ENCODE results near the gene BBS10. TPM values are rescaled to one million over a fixed set of nuclear protein-coding genes. Genes with fewer than 3 reads are reported as not detected.

The BBS10 gene
- total RNA-seq, 6 experiments from 2014 or later, result 3.6 to 6.2 (median 5.3) TPM

- TF ChIP-seq POLR2A (IDR thresholded peaks at IDR 0.05), result no peak
- TF ChIP-seq CTCF (IDR thresholded peaks at IDR 0.05), result no peak
- Histone ChIP-seq H3K9me3 (no peaks in the 10 kb centered on the region), H3K4me3 (no peak overlapping the region), H3K4me1 (no peaks in the 10 kb centered on the region), H3K27me3 (no peaks in the 10 kb centered on the region), H3K36me3 (peaks cover 0 to 3% (median 0%) of the 10 kb centered on the region in 4 donors), H3K27ac (no peak overlapping the region)
- 67% methylated on average over 1 of the region's 1 CpG for WGBS (ENCODE audit: insufficient coverage, low coverage, low lambda C conversion rate, missing lambda C conversion rate)
- ATAC-seq, result no peak
- intact Hi-C loops (cut with DNase I), result no loop called here
- no peak for DNase-seq
Measured at GRCh38 chr12:76356071-76356470, 7.9 kb upstream of the BBS10 start.

- Histone ChIP-seq H3K27ac (peak overlapping the region in 1 of 3 donors; percentile 79), H3K9me3 (no peaks in the 10 kb centered on the region), H3K36me3 (no peaks in the 10 kb centered on the region), H3K4me3 (peak overlapping the region in 1 of 3 donors; percentile 86), H3K27me3 (no peaks in the 10 kb centered on the region), H3K4me1 (peaks cover 0 to 21% (median 7%) of the 10 kb centered on the region in 4 donors)
- TF ChIP-seq POLR2A (IDR thresholded peaks at IDR 0.05) (no peak), CTCF (IDR thresholded peaks at IDR 0.05) (peak; percentile 41 to 55 (median 52))
- intact Hi-C loops (cut with DNase I), result no loop called here
- ATAC-seq (peak; percentile 28 to 77 (median 69)), DNase-seq (peak in 1 of 3 donors; percentile 54)
- WGBS (ENCODE audit: insufficient coverage, low coverage, low lambda C conversion rate, missing lambda C conversion rate), result 27% methylated on average over 4 of the region's 4 CpGs
Measured at GRCh38 chr12:76346798-76347420, 1.3 kb downstream of the BBS10 start.

- peak overlapping the region in 1 of 3 donors; percentile 32 for H3K27ac ChIP-seq
- no peaks in the 10 kb centered on the region for H3K27me3 ChIP-seq
- intact Hi-C loops (cut with DNase I), result no loop called here
- H3K9me3 ChIP-seq, result no peaks in the 10 kb centered on the region
- no peak for ATAC-seq
- H3K36me3 ChIP-seq, result no peaks in the 10 kb centered on the region
- DNase-seq, result no peak
- H3K4me1 ChIP-seq, result peaks cover 0 to 21% (median 7%) of the 10 kb centered on the region in 4 donors
- TF ChIP-seq POLR2A (IDR thresholded peaks at IDR 0.05) (no peak), CTCF (IDR thresholded peaks at IDR 0.05) (no peak)
- no peak overlapping the region for H3K4me3 ChIP-seq
- 87% methylated on average over 4 of the region's 4 CpGs for WGBS (ENCODE audit: insufficient coverage, low coverage, low lambda C conversion rate, missing lambda C conversion rate)
Measured at GRCh38 chr12:76346236-76346635, 2.0 kb downstream of the BBS10 start.

- intact Hi-C loops (cut with DNase I), result no loop called here
- H3K9me3 ChIP-seq, result no peaks in the 10 kb centered on the region
- H3K27me3 ChIP-seq, result no peaks in the 10 kb centered on the region
- H3K36me3 ChIP-seq, result no peaks in the 10 kb centered on the region
- H3K4me3 ChIP-seq, result no peak overlapping the region
- H3K27ac ChIP-seq, result no peak overlapping the region
- ATAC-seq, result no peak
- DNase-seq, result no peak
- 50% methylated on average over 1 of the region's 1 CpG for WGBS (ENCODE audit: insufficient coverage, low coverage, low lambda C conversion rate, missing lambda C conversion rate)
- H3K4me1 ChIP-seq, result peaks cover 0 to 21% (median 7%) of the 10 kb centered on the region in 4 donors
- TF ChIP-seq POLR2A (IDR thresholded peaks at IDR 0.05) (no peak), CTCF (IDR thresholded peaks at IDR 0.05) (no peak)
Measured at GRCh38 chr12:76345569-76345968, 2.6 kb downstream of the BBS10 start.

Data from right lobe of liver (tissue), 6 donors.